KOPT-K1 (cell line): ENCODE measurements around the gene FITM2.
"Not testable (repeated sequence)": the region's sequence is repeated elsewhere in the genome, so short reads cannot be mapped to it uniquely, and the experiment has no call there.

Source experiments
- H3K27ac ChIP-seq: fragments of 200-600 bp; sonication (generic); 2 replicates; pipeline ENCODE4 v1.5.1; 2016; ENCODE audit warnings: antibody characterized with exemption, mild to moderate bottlenecking, low read depth, low read length; ENCODE audit not compliant: poor library complexity, severe bottlenecking
- H3K36me3 ChIP-seq: fragments of 200-600 bp; sonication (generic); 2 replicates; pipeline ENCODE4 v1.5.1; 2017; ENCODE audit warnings: antibody characterized with exemption, mild to moderate bottlenecking, low read length, moderate library complexity; ENCODE audit not compliant: insufficient read depth
- H3K9me3 ChIP-seq: fragments of 200-600 bp; sonication (generic); 2 replicates; pipeline ENCODE4 v1.5.1; 2017; ENCODE audit warnings: antibody characterized with exemption, low read length, mild to moderate bottlenecking; ENCODE audit not compliant: insufficient read depth, poor library complexity, severe bottlenecking

The FITM2 gene

GRCh38 chr20:44309763-44310663 lies 989 bp downstream of the FITM2 start:
- no peaks in the 10 kb centered on the region for H3K9me3 ChIP-seq
- no peaks in the 10 kb centered on the region for H3K36me3 ChIP-seq
- no peak overlapping the region for H3K27ac ChIP-seq

- Histone ChIP-seq H3K27ac (no peak overlapping the region), H3K9me3 (no peaks in the 10 kb centered on the region), H3K36me3 (no peaks in the 10 kb centered on the region)
Observed at GRCh38 chr20:44306927-44307326, 4.1 kb downstream of the FITM2 start.

- Histone ChIP-seq H3K36me3 (no peaks in the 10 kb centered on the region), H3K27ac (no peak overlapping the region), H3K9me3 (no peaks in the 10 kb centered on the region)
Observed at GRCh38 chr20:44304383-44304782, 6.6 kb downstream of the FITM2 start.

- H3K36me3 ChIP-seq, result no peaks in the 10 kb centered on the region
- no peaks in the 10 kb centered on the region for H3K9me3 ChIP-seq
- no peak overlapping the region for H3K27ac ChIP-seq
Observed at GRCh38 chr20:44302736-44303135, 8.3 kb downstream of the FITM2 start.

GRCh38 chr20:44302026-44302669 lies 8.9 kb downstream of the FITM2 start:
- Histone ChIP-seq H3K36me3 (no peaks in the 10 kb centered on the region), H3K9me3 (no peaks in the 10 kb centered on the region), H3K27ac (no peak overlapping the region)

GRCh38 chr20:44301285-44301684 lies 9.7 kb downstream of the FITM2 start:
- Histone ChIP-seq H3K36me3 (no peaks in the 10 kb centered on the region), H3K9me3 (no peaks in the 10 kb centered on the region), H3K27ac (no peak overlapping the region)

- H3K36me3 ChIP-seq, H3K9me3 ChIP-seq, H3K27ac ChIP-seq: not testable (repeated sequence)
Observed at GRCh38 chr20:44299011-44299535, 11.9 kb downstream of the FITM2 start.

GRCh38 chr20:44297721-44298120 lies 13.3 kb downstream of the FITM2 start:
- H3K27ac ChIP-seq, result no peak overlapping the region
- H3K36me3 ChIP-seq, result no peaks in the 10 kb centered on the region
- no peaks in the 10 kb centered on the region for H3K9me3 ChIP-seq

GRCh38 chr20:44296011-44296410 lies 15.0 kb downstream of the FITM2 start:
- no peak overlapping the region for H3K27ac ChIP-seq
- no peaks in the 10 kb centered on the region for H3K36me3 ChIP-seq

GRCh38 chr20:44291754-44292153 lies 19.2 kb downstream of the FITM2 start:
- Histone ChIP-seq H3K27ac (no peak overlapping the region), H3K9me3 (peaks cover 23% of the 10 kb centered on the region), H3K36me3 (no peaks in the 10 kb centered on the region)

More at GRCh38 chr20:44296011-44296410, 15.0 kb downstream of the FITM2 start:
- no peaks in the 10 kb centered on the region for H3K9me3 ChIP-seq

GRCh38 chr20:44288252-44288651 lies 22.8 kb downstream of the FITM2 start:
- Histone ChIP-seq H3K36me3 (no peaks in the 10 kb centered on the region), H3K9me3 (peaks cover 24% of the 10 kb centered on the region), H3K27ac (no peak overlapping the region)

GRCh38 chr20:44287272-44288097 lies 23.5 kb downstream of the FITM2 start:
- Histone ChIP-seq H3K27ac (no peak overlapping the region), H3K36me3 (no peaks in the 10 kb centered on the region), H3K9me3 (peaks cover 24% of the 10 kb centered on the region)

- no peak overlapping the region for H3K27ac ChIP-seq
- H3K36me3 ChIP-seq, result no peaks in the 10 kb centered on the region
- peaks cover 19% of the 10 kb centered on the region for H3K9me3 ChIP-seq
Observed at GRCh38 chr20:44284032-44284431, 27.0 kb downstream of the FITM2 start.

GRCh38 chr20:44282192-44282591 lies 28.8 kb downstream of the FITM2 start:
- Histone ChIP-seq H3K36me3 (no peaks in the 10 kb centered on the region), H3K9me3 (peaks cover 6% of the 10 kb centered on the region), H3K27ac (no peak overlapping the region)

GRCh38 chr20:44280387-44280786 lies 30.6 kb downstream of the FITM2 start:
- Histone ChIP-seq H3K36me3 (no peaks in the 10 kb centered on the region), H3K27ac (no peak overlapping the region), H3K9me3 (no peaks in the 10 kb centered on the region)
